DOHH2 (cell line): ENCODE results near the gene SLC25A30.

Source experiments
- H3F3A ChIP-seq: fragments of 200-600 bp; sonication (generic), shearing (Covaris generic); 2 replicates; pipeline ENCODE4 v1.6.0; 2016; ENCODE audit warnings: antibody characterized with exemption, mild to moderate bottlenecking; ENCODE audit not compliant: control insufficient read depth, insufficient read depth
- H3K27ac ChIP-seq: fragments of 200-600 bp; sonication (generic); 2 replicates; pipeline ENCODE4 v1.5.1; 2014; ENCODE audit warnings: low read depth, mild to moderate bottlenecking, low read length, moderate library complexity
- H3K27me3 ChIP-seq: fragments of 200-600 bp; sonication (generic); 2 replicates; pipeline ENCODE4 v1.6.1; 2014; ENCODE audit warnings: mild to moderate bottlenecking, low read length, mixed read lengths; ENCODE audit not compliant: control insufficient read depth
- H3K36me3 ChIP-seq: fragments of 200-600 bp; sonication (generic); 2 replicates; pipeline ENCODE4 v1.6.1; 2014; ENCODE audit warnings: mild to moderate bottlenecking, low read length, moderate library complexity, mixed read lengths; ENCODE audit not compliant: control insufficient read depth
- H3K4me1 ChIP-seq: fragments of 200-600 bp; sonication (generic); 2 replicates; pipeline ENCODE4 v1.6.1; 2014; ENCODE audit warnings: mild to moderate bottlenecking, low read length, mixed read lengths; ENCODE audit not compliant: control insufficient read depth
- H3K4me2 ChIP-seq: fragments of 200-600 bp; sonication (generic); 2 replicates; pipeline ENCODE4 v1.6.0; 2014; ENCODE audit warnings: mild to moderate bottlenecking, low read length, moderate library complexity
- H3K4me3 ChIP-seq: fragments of 200-600 bp; sonication (generic); 2 replicates; pipeline ENCODE4 v1.5.1; 2014; ENCODE audit warnings: mild to moderate bottlenecking, low read length, mixed read lengths
- H3K79me2 ChIP-seq: fragments of 200-600 bp; sonication (generic); 2 replicates; pipeline ENCODE4 v1.6.1; 2014; ENCODE audit warnings: mild to moderate bottlenecking, low read length, mixed read lengths; ENCODE audit not compliant: control insufficient read depth
- H3K9me2 ChIP-seq: fragments of 200-600 bp; sonication (generic); replicated peaks from 2 replicates; pipeline ENCODE4 v1.6.1; 2014; ENCODE audit warnings: mild to moderate bottlenecking, low read length, mixed read lengths; ENCODE audit not compliant: control insufficient read depth
- H3K9me3 ChIP-seq: fragments of 200-600 bp; sonication (generic); 2 replicates; pipeline ENCODE4 v1.6.1; 2014; ENCODE audit warnings: antibody characterized with exemption, low read length, mixed read lengths; ENCODE audit not compliant: control insufficient read depth, insufficient read depth
- H4K20me1 ChIP-seq: fragments of 200-600 bp; sonication (generic); 2 replicates; pipeline ENCODE4 v1.6.0; 2014; ENCODE audit warnings: low read depth, mild to moderate bottlenecking, antibody characterized with exemption, low read length, moderate library complexity; ENCODE audit not compliant: control insufficient read depth, insufficient read depth
- CTCF ChIP-seq: fragments of 200-600 bp; sonication (generic); IDR thresholded peaks from one replicate; pipeline ENCODE4 v1.5.1; 2014; ENCODE audit warnings: antibody characterized with exemption, mild to moderate bottlenecking, low read depth, low read length; ENCODE audit not compliant: poor library complexity, severe bottlenecking
- EZH2phosphoT487 ChIP-seq: fragments of 200-600 bp; sonication (generic); IDR thresholded peaks from 2 replicates; pipeline ENCODE4 v1.6.1; 2017; ENCODE audit warnings: borderline replicate concordance, mild to moderate bottlenecking, antibody characterized with exemption, low read length, moderate library complexity, mixed read lengths

Gene SLC25A30

DNA sequence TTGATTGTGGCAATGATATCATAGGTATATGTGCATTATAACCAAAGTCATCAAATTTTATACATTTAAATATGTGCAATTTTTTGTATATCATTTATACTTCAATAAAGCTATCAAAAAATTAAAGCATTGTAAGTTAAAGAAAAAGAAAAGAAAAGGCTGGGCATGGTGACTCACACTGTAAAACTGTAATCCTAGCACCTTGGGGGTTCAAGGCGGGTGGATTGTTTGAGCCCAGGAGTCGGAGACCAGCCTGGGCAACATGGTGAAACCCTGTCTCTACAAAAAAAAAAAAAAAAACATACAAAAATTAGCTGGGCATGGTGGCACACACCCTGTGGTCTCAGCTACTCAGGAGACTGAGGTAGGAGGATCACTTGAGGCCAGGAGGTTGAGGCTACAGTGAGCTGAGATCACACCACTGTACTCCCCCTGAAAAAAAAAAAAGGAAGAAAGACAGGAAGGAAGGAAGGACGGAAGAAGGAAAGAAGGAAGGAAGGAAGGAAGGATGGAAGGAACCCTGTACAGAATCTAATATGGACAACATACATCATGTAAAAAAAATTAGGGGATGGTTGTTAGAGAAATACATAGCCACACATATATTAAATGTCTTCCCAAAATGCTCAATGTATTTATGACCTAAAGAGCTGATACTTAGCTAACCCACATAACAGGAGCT, 21.7 kb upstream of the SLC25A30 start:
- H3K79me2 ChIP-seq, result no peaks in the 10 kb centered on the region
- no peaks in the 10 kb centered on the region for H3K4me1 ChIP-seq
- no peaks in the 10 kb centered on the region for H4K20me1 ChIP-seq
- no peaks in the 10 kb centered on the region for H3K9me3 ChIP-seq
- H3K36me3 ChIP-seq, result no peaks in the 10 kb centered on the region
- H3K4me3 ChIP-seq, result no peak overlapping the region
- H3K27ac ChIP-seq, result no peak overlapping the region
- H3K27me3 ChIP-seq, result peaks cover 32% of the 10 kb centered on the region
- H3F3A ChIP-seq, result no peaks in the 10 kb centered on the region
- H3K9me2 ChIP-seq, result no peaks in the 10 kb centered on the region
- no peak overlapping the region for H3K4me2 ChIP-seq
- TF ChIP-seq EZH2phosphoT487 (no peak), CTCF (no peak)

- H3K4me1 ChIP-seq, result no peaks in the 10 kb centered on the region
- H3K27me3 ChIP-seq, result peaks cover 32% of the 10 kb centered on the region
- TF ChIP-seq EZH2phosphoT487, result no peak
- TF ChIP-seq CTCF, result no peak
- no peaks in the 10 kb centered on the region for H3K9me2 ChIP-seq
- H3K27ac ChIP-seq, result no peak overlapping the region
- no peak overlapping the region for H3K4me3 ChIP-seq
- H4K20me1 ChIP-seq, result no peaks in the 10 kb centered on the region
- H3K36me3 ChIP-seq, result no peaks in the 10 kb centered on the region
- H3K9me3 ChIP-seq, result no peaks in the 10 kb centered on the region
- no peak overlapping the region for H3K4me2 ChIP-seq
- H3F3A ChIP-seq, result no peaks in the 10 kb centered on the region
- no peaks in the 10 kb centered on the region for H3K79me2 ChIP-seq
Measured at GRCh38 chr13:45439008-45439407, 20.8 kb upstream of the SLC25A30 start.

GRCh38 chr13:45437947-45438346, 19.8 kb upstream of the SLC25A30 start:
- H3K9me3 ChIP-seq, result no peaks in the 10 kb centered on the region
- H3K4me2 ChIP-seq, result no peak overlapping the region
- no peaks in the 10 kb centered on the region for H4K20me1 ChIP-seq
- H3K79me2 ChIP-seq, result no peaks in the 10 kb centered on the region
- H3K36me3 ChIP-seq, result no peaks in the 10 kb centered on the region
- H3F3A ChIP-seq, result no peaks in the 10 kb centered on the region
- no peaks in the 10 kb centered on the region for H3K9me2 ChIP-seq
- TF ChIP-seq EZH2phosphoT487 (no peak), CTCF (no peak)
- H3K4me1 ChIP-seq, result no peaks in the 10 kb centered on the region
- H3K4me3 ChIP-seq, result no peak overlapping the region
- H3K27me3 ChIP-seq, result peaks cover 34% of the 10 kb centered on the region
- no peak overlapping the region for H3K27ac ChIP-seq
